H1 (cell line): ENCODE results near the gene MLPH. TPM values are rescaled to one million over a fixed set of nuclear protein-coding genes. Genes with fewer than 3 reads are reported as not detected.

ENCODE experiments used
- CTCF ChIA-PET: fragments of 300-600 bp; sonication (Branson Sonifier 250); formaldehyde crosslinking; loops from one replicate; lab custom pipeline; 2021; ENCODE audit not compliant: partially characterized antibody; lab: Charles Lee
- POLR2A ChIA-PET: fragments of 300-600 bp; sonication (Branson Sonifier 250); formaldehyde crosslinking; loops from one replicate; lab custom pipeline; 2021; ENCODE audit warnings: inconsistent platforms; ENCODE audit not compliant: partially characterized antibody; lab: Charles Lee
- DNase-seq, 2 experiments: peaks; one replicate each; pipeline versions ENCODE4 v3.0.0 to v3.0.0-alpha.2; 2010 to 2022; ENCODE audit warnings: low spot score in 2 of 2, low read depth in 1 of 2, mixed read lengths in 1 of 2
- FAIRE-seq: peaks from 2 replicates; lab custom pipeline; 2011; peaks lifted over from hg19 to GRCh38; lab: Jason Lieb, UNC
- H2AFZ ChIP-seq: 2 replicates; pipeline ENCODE4 v1.8.1; 2012; ENCODE audit warnings: low read length, inconsistent platforms
- H2AK5ac ChIP-seq: 2 replicates; pipeline ENCODE4 v1.6.1; 2013; ENCODE audit warnings: low read depth, low read length
- H2BK120ac ChIP-seq: replicated peaks from 2 replicates; pipeline ENCODE3; 2013; ENCODE audit warnings: low read depth, low read length, inconsistent platforms
- H2BK12ac ChIP-seq: 2 replicates; pipeline ENCODE4 v1.6.1; 2013; ENCODE audit warnings: low read depth, low read length
- H2BK15ac ChIP-seq: 2 replicates; pipeline ENCODE4 v1.6.1; 2013; ENCODE audit warnings: low read length
- H2BK20ac ChIP-seq: 2 replicates; pipeline ENCODE4 v1.6.1; 2013; ENCODE audit warnings: low read length
- H2BK5ac ChIP-seq: 2 replicates; pipeline ENCODE4 v1.6.1; 2013; ENCODE audit warnings: low read depth, low read length
- H3K14ac ChIP-seq: 2 replicates; pipeline ENCODE4 v1.6.1; 2013; ENCODE audit warnings: inconsistent platforms; ENCODE audit not compliant: insufficient read length
- H3K18ac ChIP-seq: 2 replicates; pipeline ENCODE4 v1.6.1; 2013; ENCODE audit warnings: low read length; ENCODE audit errors: extremely low read depth
- H3K23ac ChIP-seq: 2 replicates; pipeline ENCODE4 v1.6.1; 2013; ENCODE audit warnings: inconsistent platforms; ENCODE audit not compliant: insufficient read length
- H3K23me2 ChIP-seq: 2 replicates; pipeline ENCODE4 v1.6.1; 2013; ENCODE audit warnings: low read depth, low read length
- H3K27ac ChIP-seq: 2 replicates; pipeline ENCODE4 v1.6.1; 2011; ENCODE audit warnings: low read depth, low read length, inconsistent platforms
- H3K27me3 ChIP-seq, 4 experiments: replicated peaks in 1 of 4; 1 replicate in 1 of 4; 2 replicates in 3 of 4; pipeline versions ENCODE4 v1.6.1 to v1.8.1; 2011 to 2013; ENCODE audit warnings: low read length in 3 of 4, mild to moderate bottlenecking in 3 of 4, inconsistent platforms in 2 of 4, mixed read lengths in 2 of 4, moderate library complexity in 1 of 4; ENCODE audit not compliant: control insufficient read depth in 3 of 4, insufficient read depth in 3 of 4; ENCODE audit errors: extremely low read depth in 1 of 4
- H3K36me3 ChIP-seq, 4 experiments: 2 replicates each; pipeline versions ENCODE4 v1.6.1 to v1.8.1; 2011 to 2013; ENCODE audit warnings: mild to moderate bottlenecking in 4 of 4, low read length in 3 of 4, moderate library complexity in 2 of 4, control low read depth in 1 of 4, inconsistent platforms in 1 of 4; ENCODE audit not compliant: insufficient read depth in 4 of 4, control insufficient read depth in 2 of 4
- H3K4ac ChIP-seq: replicated peaks from 2 replicates; pipeline ENCODE3; 2013; ENCODE audit warnings: low read length, low read depth, mixed read lengths, inconsistent platforms; ENCODE audit not compliant: insufficient read length
- H3K4me1 ChIP-seq, 4 experiments: replicated peaks in 1 of 4; 1 replicate in 1 of 4; 2 replicates in 3 of 4; pipeline versions ENCODE4 v1.6.1 to v1.8.1; 2011 to 2013; ENCODE audit warnings: low read length in 3 of 4, inconsistent platforms in 2 of 4, mixed read lengths in 1 of 4; ENCODE audit not compliant: insufficient read depth in 4 of 4, control insufficient read depth in 3 of 4
- H3K4me2 ChIP-seq, 2 experiments: 2 replicates each; pipeline versions ENCODE4 v1.6.1 to v1.8.1; 2011 to 2013; ENCODE audit warnings: low read depth in 2 of 2, low read length in 2 of 2, control low read depth in 1 of 2, inconsistent platforms in 1 of 2, mild to moderate bottlenecking in 1 of 2; ENCODE audit not compliant: insufficient read depth in 1 of 2
- H3K4me3 ChIP-seq, 4 experiments: fragments of 200-600, 300-600 bp in 1 of 4; sonication (generic), shearing (Covaris generic), sonication (Bioruptor Twin) in 1 of 4; 2 replicates each; pipeline versions ENCODE4 v1.5.1 to v1.8.1; 2011 to 2016; ENCODE audit warnings: low read length in 4 of 4, low read depth in 3 of 4, control low read depth in 2 of 4, inconsistent platforms in 2 of 4, mild to moderate bottlenecking in 2 of 4, mixed read lengths in 1 of 4, moderate library complexity in 1 of 4; ENCODE audit not compliant: insufficient read depth in 2 of 4; ENCODE audit errors: extremely low read depth in 1 of 4
- H3K56ac ChIP-seq: replicated peaks from 2 replicates; pipeline ENCODE3; 2013; ENCODE audit warnings: low read depth, mild to moderate bottlenecking, mixed read lengths, low read length, inconsistent platforms; ENCODE audit not compliant: insufficient read length
- H3K79me1 ChIP-seq: 2 replicates; pipeline ENCODE4 v1.6.1; 2013; ENCODE audit warnings: low read depth, low read length, control low read depth
- H3K79me2 ChIP-seq, 2 experiments: 2 replicates each; pipeline versions ENCODE4 v1.6.1 to v1.8.1; 2012 to 2013; ENCODE audit warnings: low read length in 2 of 2, mild to moderate bottlenecking in 2 of 2, inconsistent platforms in 1 of 2; ENCODE audit not compliant: insufficient read depth in 2 of 2, control insufficient read depth in 1 of 2
- H3K9ac ChIP-seq, 4 experiments: replicated peaks in 1 of 4; 1 replicate in 1 of 4; 2 replicates in 3 of 4; pipeline versions ENCODE4 v1.6.1 to v1.8.1; 2011 to 2013; ENCODE audit warnings: low read depth in 3 of 4, low read length in 3 of 4, control low read depth in 2 of 4, mild to moderate bottlenecking in 2 of 4, moderate library complexity in 2 of 4, inconsistent platforms in 1 of 4; ENCODE audit errors: extremely low read depth in 1 of 4
- H3K9me3 ChIP-seq, 2 experiments: 2 replicates each; pipeline versions ENCODE4 v1.6.1 to v1.8.1; 2012 to 2013; ENCODE audit warnings: mild to moderate bottlenecking in 2 of 2, moderate library complexity in 2 of 2, control low read depth in 1 of 2, inconsistent platforms in 1 of 2, low read depth in 1 of 2, low read length in 1 of 2, mixed read lengths in 1 of 2; ENCODE audit not compliant: insufficient read depth in 2 of 2
- H4K20me1 ChIP-seq, 2 experiments: replicated peaks in 1 of 2; 2 replicates each; pipeline versions ENCODE3 to v1.8.1; 2011 to 2013; ENCODE audit warnings: inconsistent platforms in 2 of 2, low read length in 2 of 2, mild to moderate bottlenecking in 1 of 2; ENCODE audit not compliant: insufficient read depth in 2 of 2, control insufficient read depth in 1 of 2
- H4K5ac ChIP-seq: 2 replicates; pipeline ENCODE4 v1.6.1; 2013; ENCODE audit warnings: low read length, low read depth, mixed read lengths, inconsistent platforms; ENCODE audit not compliant: insufficient read length
- H4K8ac ChIP-seq: 2 replicates; pipeline ENCODE4 v1.8.0; 2013; ENCODE audit warnings: mild to moderate bottlenecking, moderate library complexity, low read length, inconsistent platforms; ENCODE audit not compliant: insufficient read depth; ENCODE audit errors: extremely low read depth
- H4K91ac ChIP-seq: replicated peaks from 2 replicates; pipeline ENCODE3; 2013; ENCODE audit warnings: low read length, mixed read lengths, inconsistent platforms; ENCODE audit not compliant: insufficient read length
- BACH1 ChIP-seq: IDR thresholded peaks from 2 replicates; pipeline ENCODE4 v1.6.1; 2012; ENCODE audit warnings: low read length, improper control_type of control experiment
- BRCA1 ChIP-seq: IDR thresholded peaks from 2 replicates; pipeline ENCODE4 v1.6.1; 2012; ENCODE audit warnings: low read depth, low read length, improper control_type of control experiment
- CBX8 ChIP-seq: fragments of 300-800, 300-1000 bp; sonication (generic); IDR thresholded peaks from 2 replicates; pipeline ENCODE4 v1.7.1; 2016; ENCODE audit warnings: low read depth, low read length, borderline replicate concordance
- HDAC6 ChIP-seq: IDR thresholded peaks from one replicate; pipeline ENCODE4 v1.7.1; 2012; ENCODE audit warnings: low read depth, mild to moderate bottlenecking, inconsistent platforms, low read length, moderate library complexity
- JUN ChIP-seq: IDR thresholded peaks from 2 replicates; pipeline ENCODE4 v1.6.1; 2011; ENCODE audit warnings: low read depth, mild to moderate bottlenecking, improper control_type of control experiment, low read length
- NRF1 ChIP-seq: IDR thresholded peaks from 2 replicates; pipeline ENCODE4 v1.6.1; 2011; ENCODE audit warnings: mild to moderate bottlenecking, low read depth, low read length, improper control_type of control experiment
- RFX5 ChIP-seq: IDR thresholded peaks from 2 replicates; pipeline ENCODE4 v1.6.1; 2011; ENCODE audit warnings: low read depth, low read length, improper control_type of control experiment, borderline replicate concordance
- RXRA ChIP-seq: IDR thresholded peaks from 2 replicates; pipeline ENCODE4 v1.6.1; 2011; ENCODE audit warnings: low read depth, mild to moderate bottlenecking, low read length, moderate library complexity; ENCODE audit not compliant: insufficient read depth
- SP1 ChIP-seq: IDR thresholded peaks from 2 replicates; pipeline ENCODE4 v1.6.1; 2011; ENCODE audit warnings: low read depth, low read length
- TAF1 ChIP-seq: IDR thresholded peaks from 2 replicates; pipeline ENCODE4 v1.6.1; 2011; ENCODE audit warnings: mild to moderate bottlenecking, low read depth, low read length
- TAF7 ChIP-seq: optimal IDR thresholded peaks from 2 replicates; pipeline ENCODE3; 2011; ENCODE audit warnings: low read depth, mild to moderate bottlenecking, inconsistent platforms, low read length, moderate library complexity, borderline replicate concordance
- ZNF274 ChIP-seq: IDR thresholded peaks from 2 replicates; pipeline ENCODE4 v1.7.0; 2012; ENCODE audit warnings: low read length, borderline replicate concordance; ENCODE audit errors: extremely low read depth
- WGBS, 2 experiments: shearing (Covaris generic) in 1 of 2; methylation state at CpG; one replicate each; pipeline versions ENCODE4 v1.1.6 to v1.1.7; 2013 to 2015; ENCODE audit warnings: low lambda C conversion rate in 2 of 2, mixed read lengths in 2 of 2, inconsistent platforms in 1 of 2, low coverage in 1 of 2, missing lambda C conversion rate in 1 of 2; ENCODE audit not compliant: insufficient replicate concordance in 2 of 2, insufficient coverage in 1 of 2, insufficient read length in 1 of 2; ENCODE audit errors: extremely low coverage in 1 of 2, missing lambda C conversion rate in 1 of 2; 5-methylcytosine and 5-hydroxymethylcytosine counted together
- polyA plus RNA-seq, 7 experiments: library from polyadenylated mRNA; depleted of rRNA in 3 of 7; stranded (reverse) in 5 of 7; unstranded in 2 of 7; fragments of >200 nt in 5 of 7; fragments of 200-250 nt in 2 of 7; gene quantifications; 1 replicate in 5 of 7; 2 replicates in 1 of 7; 4 replicates in 1 of 7; pipeline versions ENCODE4 v1.2.1 to v1.2.3, GENCODE V29; 2011 to 2013; ENCODE audit warnings: missing spikeins in 2 of 7, mixed read lengths in 2 of 7
- total RNA-seq: library from RNA; stranded (reverse); fragmentation: NEBNext Ultra II Directional; extraction: Animal tissue kit (Norgen Biotek cat#: 25700); gene quantifications from 2 replicates; pipeline ENCODE4 v1.2.1, GENCODE V29; 2021
- TF ChIP-seq, protein P1 (sequence below), 3 experiments: IDR thresholded peaks; 1 replicate in 2 of 3; 2 replicates in 1 of 3; pipeline versions ENCODE4 v1.5.1 to v1.6.1; 2011; ENCODE audit warnings: low read length in 3 of 3, mild to moderate bottlenecking in 3 of 3, inconsistent platforms in 2 of 3, low read depth in 1 of 3, moderate library complexity in 1 of 3; ENCODE audit not compliant: insufficient read depth in 1 of 3; ENCODE audit errors: control extremely low read depth in 1 of 3

The MLPH gene
- total and polyA plus RNA-seq, 2 of the 8 experiments (the other 6 are each of a cell fraction or from before 2014, with no cell fraction given) = 12.7 to 17.0 TPM

DNA sequence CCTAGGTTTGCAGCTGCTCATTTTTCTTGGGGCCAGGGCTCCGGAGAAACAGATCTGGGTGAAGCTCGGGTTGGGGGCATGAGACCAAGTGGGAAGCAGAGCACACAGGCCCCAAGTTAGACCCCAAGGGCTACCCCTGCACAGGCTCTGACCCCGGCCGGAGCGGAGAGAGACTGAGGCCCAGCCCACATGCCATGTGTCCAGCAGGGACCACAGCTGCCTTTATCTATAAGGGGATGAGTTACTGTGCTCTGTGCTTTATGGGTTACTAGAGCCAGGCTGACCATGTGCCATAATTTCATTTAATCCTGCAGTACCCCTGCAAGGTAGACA is 49.0 kb downstream of the MLPH start:
- Histone ChIP-seq H3K36me3 (no peaks in the 10 kb centered on the region), H3K56ac (no peak overlapping the region), H3K27me3 (no peaks in the 10 kb centered on the region), H3K9me3 (no peaks in the 10 kb centered on the region), H3K27ac (no peak overlapping the region), H2BK12ac (no peak overlapping the region), H3K79me1 (no peaks in the 10 kb centered on the region), H2AK5ac (no peak overlapping the region), H3K18ac (no peak overlapping the region), H2AFZ (no peak overlapping the region), H3K4me2 (no peak overlapping the region), H3K23ac (no peak overlapping the region), H4K20me1 (peaks cover 0 to 2% of the 10 kb centered on the region in 2 experiments), H3K4ac (no peak overlapping the region), H2BK5ac (no peak overlapping the region), H2BK120ac (no peak overlapping the region), H3K4me3 (no peak overlapping the region), H3K9ac (no peak overlapping the region), H4K91ac (no peak overlapping the region), H4K5ac (no peak overlapping the region), H3K4me1 (no peaks in the 10 kb centered on the region; a peak in 1 of 7 replicates), H3K23me2 (no peaks in the 10 kb centered on the region), H4K8ac (no peak overlapping the region), H2BK15ac (no peak overlapping the region), H3K14ac (no peak overlapping the region), H3K79me2 (no peaks in the 10 kb centered on the region), H2BK20ac (no peak overlapping the region)
- FAIRE-seq = no peak
- ChIA-PET CTCF (interaction anchor here (1.1 kb wide), 1 partner anchor 11 kb away, joined by 4 read pairs; no protein-coding TSS in a partner anchor), POLR2A (interaction anchor here (1.0 to 1.8 kb wide), 3 partner anchors 9 to 37 kb away, joined by 3 to 4 read pairs (median 4); no protein-coding TSS in a partner anchor)
- WGBS, 2 experiments = 96% methylated on average over 5 of the region's 5 CpGs; no CpG with 5 or more reads in 1 of the 2 experiments
- DNase-seq = no peak
- TF ChIP-seq SP1 (no peak), HDAC6 (no peak), BRCA1 (no peak), ZNF274 (no peak), RXRA (no peak), TAF7 (no peak), JUN (no peak), NRF1 (no peak), RFX5 (no peak), BACH1 (no peak), TAF1 (no peak), CBX8 (no peak)
- TF ChIP-seq, protein P1, sequence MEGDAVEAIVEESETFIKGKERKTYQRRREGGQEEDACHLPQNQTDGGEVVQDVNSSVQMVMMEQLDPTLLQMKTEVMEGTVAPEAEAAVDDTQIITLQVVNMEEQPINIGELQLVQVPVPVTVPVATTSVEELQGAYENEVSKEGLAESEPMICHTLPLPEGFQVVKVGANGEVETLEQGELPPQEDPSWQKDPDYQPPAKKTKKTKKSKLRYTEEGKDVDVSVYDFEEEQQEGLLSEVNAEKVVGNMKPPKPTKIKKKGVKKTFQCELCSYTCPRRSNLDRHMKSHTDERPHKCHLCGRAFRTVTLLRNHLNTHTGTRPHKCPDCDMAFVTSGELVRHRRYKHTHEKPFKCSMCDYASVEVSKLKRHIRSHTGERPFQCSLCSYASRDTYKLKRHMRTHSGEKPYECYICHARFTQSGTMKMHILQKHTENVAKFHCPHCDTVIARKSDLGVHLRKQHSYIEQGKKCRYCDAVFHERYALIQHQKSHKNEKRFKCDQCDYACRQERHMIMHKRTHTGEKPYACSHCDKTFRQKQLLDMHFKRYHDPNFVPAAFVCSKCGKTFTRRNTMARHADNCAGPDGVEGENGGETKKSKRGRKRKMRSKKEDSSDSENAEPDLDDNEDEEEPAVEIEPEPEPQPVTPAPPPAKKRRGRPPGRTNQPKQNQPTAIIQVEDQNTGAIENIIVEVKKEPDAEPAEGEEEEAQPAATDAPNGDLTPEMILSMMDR (IDR thresholded peaks at IDR 0.05; ENCODE audit: control extremely low read depth in 1 of 3, insufficient read depth in 1 of 3, low read depth in 1 of 3, low read length in 3 of 3) = no peak
